Measurements from ENCODE around the gene PAN3. TPM values are rescaled to one million over a fixed set of nuclear protein-coding genes. Genes with fewer than 3 reads are reported as not detected.

The PAN3 gene
- total RNA-seq, 1 donor from 2014 or later, result 50.1 TPM

DNA sequence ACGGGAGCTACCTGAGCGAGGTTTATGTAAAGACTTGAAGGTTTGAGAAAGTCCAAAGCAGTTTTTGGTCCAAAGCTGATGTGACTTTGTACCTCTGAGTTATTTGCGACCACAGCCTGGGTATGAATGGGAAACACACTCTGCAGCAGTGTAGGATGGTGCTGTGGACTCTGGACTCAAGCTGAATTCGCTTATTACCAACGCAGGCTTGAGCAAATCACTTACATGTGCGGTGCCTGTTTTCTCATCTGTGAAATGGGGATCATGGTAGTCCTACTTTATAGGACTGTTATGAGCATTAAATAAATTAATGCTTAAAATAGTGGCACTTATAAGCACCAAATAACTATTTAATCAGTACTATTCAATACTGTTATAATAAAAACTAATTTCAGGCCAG, 176.5 kb downstream of the PAN3 start:
- Histone ChIP-seq H3K27ac (no peak overlapping the region), H2AFZ (replicated peaks) (no peak overlapping the region), H3K79me2 (ENCODE audit: low read depth) (no peaks in the 10 kb centered on the region), H3K4me3 (no peak overlapping the region), H3K9me3 (ENCODE audit: low read depth) (no peaks in the 10 kb centered on the region), H3K36me3 (no peaks in the 10 kb centered on the region), H4K20me1 (ENCODE audit: low read depth) (no peaks in the 10 kb centered on the region), H3K4me2 (no peak overlapping the region), H3K27me3 (no peaks in the 10 kb centered on the region), H3K4me1 (peaks cover 9% of the 10 kb centered on the region), H3K9ac (no peak overlapping the region), H3F3A (ENCODE audit: low read depth) (no peaks in the 10 kb centered on the region)
- Mint-ChIP-seq H3K27ac (no peak overlapping the region), H3K4me1 (peaks cover 12% of the 10 kb centered on the region), H3K27me3 (ENCODE audit: insufficient read depth, low read depth) (peaks cover 2% of the 10 kb centered on the region), H3K36me3 (no peaks in the 10 kb centered on the region), H3K4me3 (no peak overlapping the region), H3K9me3 (peaks cover under 1% of the 10 kb centered on the region)
- DNase-seq (ENCODE audit: low spot score), result no peak
- TF ChIP-seq, protein P1, sequence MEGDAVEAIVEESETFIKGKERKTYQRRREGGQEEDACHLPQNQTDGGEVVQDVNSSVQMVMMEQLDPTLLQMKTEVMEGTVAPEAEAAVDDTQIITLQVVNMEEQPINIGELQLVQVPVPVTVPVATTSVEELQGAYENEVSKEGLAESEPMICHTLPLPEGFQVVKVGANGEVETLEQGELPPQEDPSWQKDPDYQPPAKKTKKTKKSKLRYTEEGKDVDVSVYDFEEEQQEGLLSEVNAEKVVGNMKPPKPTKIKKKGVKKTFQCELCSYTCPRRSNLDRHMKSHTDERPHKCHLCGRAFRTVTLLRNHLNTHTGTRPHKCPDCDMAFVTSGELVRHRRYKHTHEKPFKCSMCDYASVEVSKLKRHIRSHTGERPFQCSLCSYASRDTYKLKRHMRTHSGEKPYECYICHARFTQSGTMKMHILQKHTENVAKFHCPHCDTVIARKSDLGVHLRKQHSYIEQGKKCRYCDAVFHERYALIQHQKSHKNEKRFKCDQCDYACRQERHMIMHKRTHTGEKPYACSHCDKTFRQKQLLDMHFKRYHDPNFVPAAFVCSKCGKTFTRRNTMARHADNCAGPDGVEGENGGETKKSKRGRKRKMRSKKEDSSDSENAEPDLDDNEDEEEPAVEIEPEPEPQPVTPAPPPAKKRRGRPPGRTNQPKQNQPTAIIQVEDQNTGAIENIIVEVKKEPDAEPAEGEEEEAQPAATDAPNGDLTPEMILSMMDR (IDR thresholded peaks at IDR 0.05), result no peak
- TF ChIP-seq EZH2phosphoT487 (IDR thresholded peaks at IDR 0.05), result no peak
- TF ChIP-seq EZH2 (IDR thresholded peaks at IDR 0.05), result no peak

DNA sequence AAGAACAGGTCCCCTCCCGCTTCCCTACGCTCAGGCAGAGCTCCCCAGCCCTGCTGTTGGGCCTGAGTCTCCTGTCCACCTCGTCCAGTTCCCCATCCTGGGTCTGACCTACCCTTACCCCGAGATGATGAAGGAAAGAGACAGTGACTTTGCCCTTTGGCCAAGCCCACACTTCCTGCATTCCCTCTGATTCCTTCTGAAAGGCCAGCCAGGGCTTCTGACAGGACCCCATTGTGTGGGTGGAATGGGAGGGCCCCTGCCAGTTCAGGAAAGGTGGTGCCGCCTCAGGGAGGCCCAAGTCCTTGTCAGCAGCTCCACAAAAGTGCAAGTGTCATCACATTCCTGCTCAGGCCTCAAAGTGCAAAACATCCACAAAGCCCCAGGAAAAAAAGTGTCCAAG, 177.8 kb downstream of the PAN3 start:
- TF ChIP-seq EZH2phosphoT487 (IDR thresholded peaks at IDR 0.05), result no peak
- TF ChIP-seq, protein P1 (IDR thresholded peaks at IDR 0.05), result no peak
- TF ChIP-seq EZH2 (IDR thresholded peaks at IDR 0.05), result no peak
- no peak overlapping the region for H3K4me3 Mint-ChIP-seq
- H3F3A ChIP-seq (ENCODE audit: low read depth), result no peaks in the 10 kb centered on the region
- H3K36me3 ChIP-seq, result no peaks in the 10 kb centered on the region
- H3K36me3 Mint-ChIP-seq, result no peaks in the 10 kb centered on the region
- peak overlapping the region; percentile 34 for H2AFZ ChIP-seq (replicated peaks)
- no peaks in the 10 kb centered on the region for H3K27me3 ChIP-seq
- H3K4me1 Mint-ChIP-seq, result peaks cover 12% of the 10 kb centered on the region
- no peak overlapping the region for H3K27ac Mint-ChIP-seq
- no peak overlapping the region for H3K9ac ChIP-seq
- no peaks in the 10 kb centered on the region for H4K20me1 ChIP-seq (ENCODE audit: low read depth)
- peaks cover 9% of the 10 kb centered on the region for H3K4me1 ChIP-seq
- H3K4me3 ChIP-seq, result no peak overlapping the region
- peaks cover 2% of the 10 kb centered on the region for H3K27me3 Mint-ChIP-seq (ENCODE audit: insufficient read depth, low read depth)
- no peaks in the 10 kb centered on the region for H3K9me3 ChIP-seq (ENCODE audit: low read depth)
- H3K4me2 ChIP-seq, result peak overlapping the region; percentile 27
- no peak overlapping the region for H3K27ac ChIP-seq
- H3K79me2 ChIP-seq (ENCODE audit: low read depth), result no peaks in the 10 kb centered on the region
- peaks cover 2% of the 10 kb centered on the region for H3K9me3 Mint-ChIP-seq
- peak; percentile 36 for DNase-seq (ENCODE audit: low spot score)

DNA sequence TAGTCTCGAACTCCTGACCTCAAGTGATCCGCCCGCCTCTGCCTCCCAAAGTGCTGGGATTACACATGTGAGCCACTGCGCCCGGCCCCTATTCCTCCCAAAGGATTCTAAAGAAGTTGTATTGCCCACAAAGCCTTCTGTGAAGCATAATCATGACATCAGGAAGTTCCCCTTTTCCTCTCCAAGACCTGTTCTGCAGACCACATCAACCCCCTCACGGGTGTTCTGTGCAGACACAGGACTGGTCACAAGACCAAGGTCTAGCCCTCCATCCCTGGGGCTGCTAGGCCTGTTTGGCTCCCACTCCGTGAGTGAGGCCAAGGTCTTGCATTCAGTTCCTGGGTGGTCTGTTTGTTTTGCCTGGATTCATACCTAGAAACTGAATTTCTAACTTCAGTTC, 178.5 kb downstream of the PAN3 start:
- Mint-ChIP-seq H3K27me3 (ENCODE audit: insufficient read depth, low read depth) (peaks cover 2% of the 10 kb centered on the region), H3K4me1 (peaks cover 12% of the 10 kb centered on the region), H3K36me3 (no peaks in the 10 kb centered on the region), H3K4me3 (no peak overlapping the region), H3K9me3 (peaks cover 2% of the 10 kb centered on the region), H3K27ac (no peak overlapping the region)
- H3K4me3 ChIP-seq, result no peak overlapping the region
- TF ChIP-seq EZH2 (IDR thresholded peaks at IDR 0.05), result no peak
- TF ChIP-seq, protein P1 (IDR thresholded peaks at IDR 0.05), result no peak
- no peak for TF ChIP-seq EZH2phosphoT487 (IDR thresholded peaks at IDR 0.05)
- H3K4me2 ChIP-seq, result no peak overlapping the region
- no peaks in the 10 kb centered on the region for H3F3A ChIP-seq (ENCODE audit: low read depth)
- no peaks in the 10 kb centered on the region for H3K79me2 ChIP-seq (ENCODE audit: low read depth)
- no peaks in the 10 kb centered on the region for H4K20me1 ChIP-seq (ENCODE audit: low read depth)
- no peak for DNase-seq (ENCODE audit: low spot score)
- no peaks in the 10 kb centered on the region for H3K36me3 ChIP-seq
- no peak overlapping the region for H3K27ac ChIP-seq
- no peak overlapping the region for H3K9ac ChIP-seq
- peaks cover 9% of the 10 kb centered on the region for H3K4me1 ChIP-seq
- no peaks in the 10 kb centered on the region for H3K27me3 ChIP-seq
- no peaks in the 10 kb centered on the region for H3K9me3 ChIP-seq (ENCODE audit: low read depth)
- H2AFZ ChIP-seq (replicated peaks), result no peak overlapping the region

Data from neural progenitor cell (in vitro differentiated cells).